GM10847 (cell line): ENCODE results near the gene IGSF23.

Experiments used
- POLR2A ChIP-seq: IDR thresholded peaks from 2 replicates; pipeline ENCODE4 v1.6.1; 2011; ENCODE audit not compliant: insufficient read length; ENCODE audit errors: extremely low read depth

The IGSF23 gene, protein sequence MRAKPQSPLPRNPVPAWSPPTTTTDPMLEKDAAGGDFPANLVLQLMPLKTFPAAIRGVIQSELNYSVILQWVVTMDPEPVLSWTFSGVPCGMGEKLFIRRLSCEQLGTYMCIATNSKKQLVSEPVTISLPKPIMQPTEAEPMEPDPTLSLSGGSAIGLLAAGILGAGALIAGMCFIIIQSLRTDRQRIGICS

DNA sequence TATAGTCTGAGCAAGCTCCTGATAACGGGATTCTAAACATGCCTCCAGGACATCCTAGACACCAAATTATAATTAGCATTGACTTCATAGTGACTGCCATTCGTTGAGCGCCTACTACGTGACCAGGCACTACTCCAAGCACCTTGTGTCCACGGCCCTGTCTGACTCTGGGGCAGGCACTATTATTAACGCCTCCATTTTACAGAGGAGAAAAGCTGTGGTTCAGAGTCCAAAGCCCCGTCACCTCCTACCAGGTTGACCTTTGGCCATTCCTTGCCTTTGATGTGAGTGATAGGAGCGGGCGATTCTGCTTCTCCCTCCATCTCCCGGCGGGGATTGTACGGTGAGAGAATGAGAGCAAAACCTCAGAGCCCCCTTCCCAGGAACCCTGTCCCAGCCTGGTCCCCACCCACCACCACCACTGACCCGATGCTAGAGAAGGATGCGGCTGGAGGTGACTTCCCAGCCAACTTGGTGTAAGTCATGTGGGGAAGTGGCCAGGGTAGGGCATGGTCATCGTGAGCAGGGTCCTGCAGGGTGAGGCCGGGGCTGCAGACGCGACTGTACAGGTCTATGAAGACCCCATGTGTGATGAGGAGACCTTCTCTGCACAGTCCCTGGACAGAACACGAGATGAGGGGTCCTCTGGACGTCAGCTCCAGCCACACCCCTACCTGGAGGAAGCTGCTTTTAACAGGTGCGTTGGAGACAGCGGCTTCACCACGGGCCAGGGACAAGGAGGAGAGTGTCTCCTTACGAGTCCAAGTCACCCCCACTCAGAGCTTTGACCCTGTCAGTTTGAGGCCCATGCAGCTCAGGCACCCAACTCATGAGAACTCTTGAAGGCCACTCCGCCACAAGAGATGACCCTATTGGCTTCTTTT, at the start of gene IGSF23:
Gene IGSF23 (plus strand): TSS at position 269 of the 884 bp plus-strand sequence. CDS start 83 bp downstream, at position 352.
- no peak for TF ChIP-seq POLR2A

DNA sequence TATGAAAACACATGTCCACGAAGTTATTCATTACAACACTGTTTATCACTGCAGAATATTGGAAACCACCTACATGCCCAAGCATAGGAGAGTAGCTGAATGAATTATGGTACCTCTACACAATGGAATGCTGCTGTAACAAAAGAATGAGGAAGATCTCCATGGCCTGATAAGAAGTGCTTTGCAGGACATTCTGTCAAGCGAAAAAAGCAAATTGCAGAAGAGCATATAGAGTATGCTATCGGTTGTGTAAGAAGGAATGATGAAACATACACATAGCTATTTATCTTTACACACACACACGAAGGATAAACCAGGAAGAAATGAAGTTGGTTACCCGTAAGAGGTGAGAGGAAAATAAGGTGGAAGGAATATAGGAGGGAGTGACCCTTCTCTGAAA, 46.4 kb upstream of the IGSF23 start:
- TF ChIP-seq POLR2A: no peak

DNA sequence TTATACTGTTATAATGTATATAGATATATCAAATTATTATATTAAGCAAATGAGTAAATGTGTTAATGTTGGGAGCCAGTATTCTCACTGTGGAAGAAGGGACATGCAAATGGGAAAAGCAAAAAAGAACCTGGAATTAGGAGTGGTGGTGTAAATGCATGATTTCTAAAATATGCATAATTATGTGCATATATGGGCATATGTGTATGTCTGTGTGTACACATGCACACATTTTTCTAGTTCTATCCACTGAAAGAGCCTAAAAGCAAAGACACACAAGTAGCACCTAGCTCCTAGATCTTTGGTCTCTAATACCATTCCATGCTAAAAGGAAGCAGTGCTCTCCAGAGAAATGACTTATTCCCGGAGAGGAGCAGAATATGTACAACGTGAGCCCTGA, 45.6 kb upstream of the IGSF23 start:
- TF ChIP-seq POLR2A: no peak

DNA sequence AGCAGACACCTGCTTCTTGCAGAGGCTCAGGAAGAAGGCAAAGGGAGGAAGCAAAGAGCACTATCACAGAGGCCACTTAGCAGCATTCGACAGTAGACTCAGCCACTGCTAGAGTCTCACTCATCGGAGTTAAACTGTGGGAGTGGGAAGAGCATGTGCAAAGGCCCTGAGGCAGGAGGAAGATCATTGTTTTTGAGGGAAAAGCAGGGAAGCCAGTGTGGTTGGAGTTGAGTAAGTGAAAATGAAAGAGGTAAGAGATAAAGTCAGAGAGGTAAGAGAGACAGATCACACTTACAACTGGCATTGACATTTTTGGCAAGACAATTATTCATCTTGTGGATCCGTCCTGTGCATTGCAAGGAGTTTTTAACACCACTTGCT, 42.8 kb upstream of the IGSF23 start:
- no peak for TF ChIP-seq POLR2A

DNA sequence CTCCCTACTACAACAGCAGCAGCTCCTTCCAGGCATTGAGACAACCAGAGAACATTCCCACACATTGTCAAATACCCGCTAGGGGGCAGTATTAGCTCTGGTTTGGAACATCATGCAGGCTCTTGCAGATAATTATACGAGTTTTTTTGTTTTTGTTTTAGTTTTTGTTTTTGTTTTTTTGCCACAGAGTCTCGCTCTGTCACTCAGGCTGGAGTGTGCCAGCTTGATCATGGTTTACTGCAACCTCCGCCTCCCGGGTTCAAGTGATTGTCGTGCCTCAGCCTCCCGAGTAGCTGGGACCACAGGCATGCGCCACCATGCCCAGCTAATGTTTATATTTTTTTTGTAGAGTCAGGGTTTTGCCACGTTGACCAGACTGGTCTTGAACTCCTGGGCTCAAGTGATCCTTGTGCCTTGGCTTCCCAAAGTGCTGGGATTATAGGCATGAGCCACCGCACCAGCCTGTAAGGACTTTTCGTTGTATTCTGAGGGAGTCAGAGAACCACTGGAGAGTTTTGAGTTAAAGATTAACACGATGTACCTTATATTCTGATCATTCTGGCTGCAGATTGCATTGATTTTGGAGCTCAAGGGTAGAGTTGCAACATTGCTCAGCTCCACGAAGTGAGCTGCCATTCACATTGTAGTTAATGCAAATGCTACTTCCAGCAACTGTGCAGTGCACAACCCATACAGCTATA, 42.2 kb upstream of the IGSF23 start:
- no peak for TF ChIP-seq POLR2A

DNA sequence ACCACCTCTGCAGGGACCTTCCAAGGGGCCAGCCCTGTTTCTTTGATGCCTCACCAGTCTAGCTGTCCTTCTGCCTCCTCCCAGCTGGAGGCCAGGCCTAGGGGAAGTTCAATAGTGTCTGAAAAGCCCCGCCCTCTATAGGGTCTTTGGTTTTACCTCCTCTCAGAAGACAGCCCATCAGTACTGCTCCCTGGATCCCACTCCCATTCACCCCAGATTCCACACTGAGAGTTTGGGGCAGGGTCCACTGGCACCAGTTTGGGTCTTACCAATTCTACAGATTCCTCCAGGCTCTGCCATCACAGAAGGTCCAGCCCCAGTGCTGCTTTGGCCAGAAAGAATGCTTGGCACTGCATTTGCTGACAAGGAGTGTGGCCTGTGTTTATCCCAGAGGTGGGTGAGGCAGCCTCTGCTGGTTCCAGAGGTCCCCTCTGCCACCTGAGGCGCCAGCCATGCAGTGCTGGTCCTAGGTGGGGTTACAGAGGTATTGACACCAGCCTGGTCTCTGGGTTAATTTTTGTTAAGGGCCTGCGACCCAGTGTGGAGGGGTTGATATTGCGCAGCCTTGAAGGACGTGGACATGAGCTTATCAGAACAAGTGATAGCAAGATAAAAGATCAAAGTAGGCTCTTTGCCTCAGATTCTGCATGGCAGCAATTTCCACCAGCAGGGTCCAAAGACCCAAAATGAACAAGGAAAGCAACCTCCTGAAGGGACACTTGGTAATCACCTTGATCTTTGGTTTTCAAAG, 41.4 kb upstream of the IGSF23 start:
- no peak for TF ChIP-seq POLR2A

DNA sequence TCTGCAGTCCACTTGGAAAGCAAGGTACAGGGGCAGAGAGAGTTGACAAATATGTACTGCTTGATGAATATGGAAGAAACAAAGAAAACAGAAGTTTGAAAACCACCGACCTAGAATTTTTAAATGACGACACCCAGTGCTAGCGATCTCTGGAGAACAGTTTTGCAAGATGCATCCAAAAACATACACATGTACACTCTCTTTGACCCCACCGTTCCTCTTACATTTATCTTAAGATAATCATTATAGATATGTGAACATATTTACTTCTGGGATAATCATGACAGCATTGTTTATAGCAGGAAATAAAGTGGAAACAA, 40.8 kb upstream of the IGSF23 start:
- no peak for TF ChIP-seq POLR2A

DNA sequence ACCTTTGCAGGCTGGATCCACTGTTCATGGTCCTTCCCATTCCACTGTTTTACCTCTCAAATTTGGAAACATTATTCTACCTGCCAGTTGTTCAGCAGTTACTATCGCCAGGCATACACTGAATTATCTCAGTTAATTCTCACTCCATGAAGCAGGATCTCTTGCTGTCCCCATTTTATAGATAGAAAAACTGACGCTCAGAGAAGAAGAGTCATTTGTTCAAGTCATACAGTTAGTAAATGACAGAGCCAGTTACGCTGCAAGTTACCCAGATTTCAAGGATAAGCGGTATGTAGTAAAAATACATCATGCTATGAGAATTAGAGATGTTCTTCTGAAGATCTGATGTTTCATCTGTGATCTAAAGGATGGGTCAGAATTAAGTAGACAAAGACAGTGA, 40.2 kb upstream of the IGSF23 start:
- no peak for TF ChIP-seq POLR2A

DNA sequence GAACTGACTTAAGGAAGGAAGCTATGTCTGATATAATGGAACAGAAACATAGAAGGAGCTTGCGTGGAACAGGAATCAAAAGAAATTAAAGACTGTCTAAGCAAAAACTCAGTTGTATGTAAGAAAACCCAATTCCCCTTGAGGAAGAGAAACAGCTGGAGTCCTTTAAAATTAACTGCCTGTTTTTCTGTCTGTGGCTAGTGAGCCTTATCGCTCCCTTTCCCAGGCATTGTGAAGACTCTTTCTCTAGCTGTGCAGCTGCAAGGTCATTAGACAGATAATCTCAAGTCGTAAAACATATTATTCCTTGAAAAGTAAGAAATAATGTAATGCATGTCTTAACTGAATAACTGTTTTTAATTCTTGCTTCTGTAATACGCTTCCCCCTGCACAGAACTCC, 39.7 kb upstream of the IGSF23 start:
- TF ChIP-seq POLR2A: no peak

DNA sequence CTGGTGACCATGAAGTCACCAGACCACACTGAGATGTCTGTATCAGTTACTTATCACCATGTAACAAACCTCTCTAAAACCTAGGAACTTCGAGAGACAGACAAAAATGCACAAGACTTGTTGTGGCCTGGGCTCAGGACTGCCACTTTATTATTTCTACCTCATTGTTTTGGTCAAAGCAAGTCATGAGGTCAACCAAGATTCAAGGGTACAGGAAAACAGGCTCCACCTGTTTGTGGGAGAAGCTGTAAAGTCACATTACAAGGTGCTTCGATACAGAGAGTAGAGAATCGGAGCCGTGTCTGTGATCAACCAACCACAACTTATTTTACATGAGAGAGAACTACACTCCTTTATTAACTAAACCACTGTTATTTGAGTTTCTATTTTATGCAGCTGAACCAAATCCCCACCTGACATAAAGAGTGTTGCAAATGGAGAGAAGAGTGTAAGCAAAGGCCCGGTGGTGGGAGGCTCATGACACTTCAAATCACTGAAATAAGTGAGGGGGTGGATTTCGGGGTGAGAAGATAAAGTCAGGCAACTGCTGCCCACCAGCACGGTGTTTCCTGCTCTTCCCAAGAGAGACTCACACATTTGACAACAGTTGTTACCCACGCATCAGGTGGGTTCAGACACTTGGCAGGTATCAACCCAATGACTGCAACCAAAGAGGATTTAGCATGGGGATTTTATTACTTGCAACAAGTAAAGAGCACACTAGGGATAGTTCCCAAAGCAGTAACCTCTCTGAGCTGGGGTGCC, 39.0 kb upstream of the IGSF23 start:
- no peak for TF ChIP-seq POLR2A

DNA sequence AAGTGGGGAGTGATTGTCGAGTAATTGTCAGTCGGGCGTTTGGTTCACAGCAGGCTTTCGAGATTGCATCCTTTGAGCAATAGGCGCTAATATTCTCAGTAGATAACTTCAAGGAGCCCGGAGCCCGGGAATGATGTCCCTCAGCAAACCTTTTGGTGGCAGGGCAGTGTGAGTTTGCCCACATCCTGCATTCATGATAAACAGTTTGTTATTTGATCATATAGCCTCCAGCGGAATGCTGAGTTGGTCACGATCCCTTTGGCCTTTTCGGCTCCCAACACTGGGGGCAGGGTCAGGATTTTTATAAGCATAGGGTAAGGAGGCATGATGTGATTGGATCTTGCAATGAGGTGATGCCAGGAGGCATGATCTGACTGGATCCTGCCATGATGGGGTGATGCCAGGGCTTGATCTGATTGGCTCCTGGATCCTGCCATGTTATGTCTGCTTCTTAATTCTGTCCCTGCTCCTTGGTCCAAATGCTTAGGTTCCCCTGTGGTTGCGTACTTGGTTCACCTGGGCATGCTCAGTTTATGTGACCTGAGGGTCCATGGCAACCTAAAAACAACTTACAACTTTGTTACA, 38.2 kb upstream of the IGSF23 start:
- no peak for TF ChIP-seq POLR2A

DNA sequence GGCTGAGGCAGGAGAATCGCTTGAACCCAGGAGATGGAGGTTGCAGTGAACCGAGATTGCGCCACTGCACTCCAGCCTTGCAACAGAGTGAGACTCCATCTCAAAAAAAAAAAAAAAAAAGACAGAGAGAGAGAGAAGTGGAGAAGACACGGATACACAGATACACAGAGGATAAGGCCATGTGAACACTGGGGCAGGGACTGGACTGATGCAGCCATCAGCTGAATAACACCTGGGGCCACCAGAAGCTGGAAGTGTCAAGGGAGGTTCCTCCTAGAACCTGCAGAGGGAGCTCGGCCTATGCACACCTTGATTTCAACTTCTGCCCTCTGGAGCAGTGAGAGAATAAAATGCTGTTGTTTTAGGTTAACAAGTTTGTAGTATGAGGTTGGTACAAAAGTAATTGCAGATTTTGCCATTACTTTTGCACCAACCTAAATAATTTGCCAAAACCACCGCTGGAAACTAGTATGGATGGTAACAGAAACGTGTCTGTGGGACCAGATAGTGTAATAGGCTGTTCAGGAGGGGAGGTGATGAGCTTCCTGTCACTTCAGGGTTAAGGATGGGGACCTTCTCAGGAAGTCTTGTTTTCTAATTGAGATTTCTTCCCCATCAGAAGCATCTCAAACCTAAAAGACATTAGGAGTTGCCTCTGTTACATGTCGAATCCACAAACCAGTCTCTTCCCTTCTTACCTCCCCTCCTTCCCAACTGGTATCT, 36.4 kb upstream of the IGSF23 start:
- no peak for TF ChIP-seq POLR2A

DNA sequence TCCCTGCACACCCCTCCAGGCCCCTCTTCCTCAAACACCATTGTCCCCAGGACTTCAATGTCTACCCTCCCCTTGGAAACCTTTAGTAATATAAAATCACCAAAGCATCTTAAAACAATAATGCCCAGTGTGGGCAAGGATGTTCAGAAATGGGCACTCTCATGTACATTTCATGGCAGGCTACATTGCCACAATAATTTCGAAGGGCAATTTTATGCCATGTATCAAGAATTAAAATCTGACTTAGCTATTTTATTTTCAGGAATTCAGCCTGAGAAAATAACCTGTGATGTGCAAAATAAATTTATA, 35.8 kb upstream of the IGSF23 start:
- no peak for TF ChIP-seq POLR2A
